Raji (cell line): Measurements from ENCODE around the gene SHISA9.

Source experiments
- POLR2A ChIP-seq: IDR thresholded peaks from 2 replicates; pipeline ENCODE4 v1.6.1; 2011; ENCODE audit warnings: low read depth, low read length, control low read depth; ENCODE audit not compliant: insufficient read depth

Gene SHISA9

DNA sequence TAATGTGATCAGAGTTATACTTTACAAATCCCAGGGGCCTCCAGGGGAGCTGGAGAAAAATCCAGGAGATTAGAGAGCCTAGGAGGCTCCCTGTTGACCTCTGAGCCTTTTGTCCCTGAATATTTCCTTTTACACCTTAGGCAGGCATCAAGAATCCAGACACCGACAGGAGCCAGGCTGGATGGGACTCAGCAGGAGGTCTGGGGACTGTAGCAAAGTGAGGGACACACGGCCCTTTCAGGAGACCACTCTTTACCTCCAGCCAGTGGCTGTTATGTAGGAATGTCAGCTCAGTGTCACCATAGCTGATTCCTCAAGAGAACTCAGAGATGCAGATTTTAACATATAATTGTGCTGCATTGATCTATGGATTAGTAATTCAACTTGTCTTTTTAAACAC lies 198.4 kb downstream of the SHISA9 start:
- no peak for TF ChIP-seq POLR2A

DNA sequence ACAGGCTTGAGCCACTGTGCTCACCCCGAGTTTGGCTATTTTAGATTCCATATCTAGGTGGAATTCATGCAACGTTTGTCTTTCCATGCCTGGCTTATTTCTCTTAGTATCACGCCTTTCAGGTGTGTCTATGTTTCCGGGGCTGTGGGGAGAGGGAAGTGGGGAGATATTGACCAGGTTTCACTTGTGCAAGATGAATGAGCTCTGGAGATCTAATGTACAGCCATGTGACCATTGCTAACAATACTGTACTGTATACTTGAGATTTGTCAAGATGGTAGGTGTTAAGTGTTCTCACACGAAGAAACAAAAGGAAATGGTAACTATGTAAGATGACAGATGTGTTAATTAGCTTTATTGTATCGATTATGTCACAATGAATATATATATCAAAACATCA lies 199.6 kb downstream of the SHISA9 start:
- no peak for TF ChIP-seq POLR2A

DNA sequence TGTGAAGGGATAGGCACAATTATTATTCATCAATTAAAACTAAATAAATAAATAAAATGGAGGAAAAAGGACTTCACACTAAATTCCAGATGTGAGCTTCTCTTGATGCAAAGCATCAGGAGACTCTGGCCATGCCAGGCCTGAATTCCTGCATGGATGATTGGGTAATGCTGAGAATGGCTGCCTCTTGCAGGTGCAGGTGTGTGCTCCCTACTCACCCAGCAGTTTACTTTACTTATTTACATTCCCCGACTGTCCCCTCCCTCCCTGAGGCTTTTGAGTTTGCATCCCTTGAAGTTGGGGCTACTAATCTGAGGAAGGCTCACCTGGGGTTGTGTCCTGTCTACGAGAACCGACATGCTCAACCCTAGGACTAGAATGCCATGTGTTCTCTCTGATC lies 200.4 kb downstream of the SHISA9 start:
- TF ChIP-seq POLR2A: no peak

DNA sequence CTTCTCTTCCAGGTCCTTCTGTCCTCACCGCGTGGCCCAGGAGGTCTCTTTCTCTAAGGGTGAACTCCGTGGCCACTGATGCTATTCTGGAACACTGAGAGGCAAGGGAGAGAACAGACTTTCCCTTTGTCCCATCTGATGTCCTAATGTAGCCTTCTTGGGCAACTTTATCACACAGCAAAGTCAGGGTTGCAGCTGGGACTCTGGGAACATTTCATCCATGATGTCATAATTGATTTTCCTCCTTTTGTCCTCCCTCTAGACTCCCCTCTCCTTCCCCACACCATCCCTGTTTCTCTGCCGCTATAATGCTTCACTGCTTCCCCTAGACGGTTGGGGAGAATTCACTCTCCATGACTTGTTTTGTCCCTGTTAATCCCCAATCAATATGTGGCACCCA lies 201.0 kb downstream of the SHISA9 start:
- TF ChIP-seq POLR2A: no peak

DNA sequence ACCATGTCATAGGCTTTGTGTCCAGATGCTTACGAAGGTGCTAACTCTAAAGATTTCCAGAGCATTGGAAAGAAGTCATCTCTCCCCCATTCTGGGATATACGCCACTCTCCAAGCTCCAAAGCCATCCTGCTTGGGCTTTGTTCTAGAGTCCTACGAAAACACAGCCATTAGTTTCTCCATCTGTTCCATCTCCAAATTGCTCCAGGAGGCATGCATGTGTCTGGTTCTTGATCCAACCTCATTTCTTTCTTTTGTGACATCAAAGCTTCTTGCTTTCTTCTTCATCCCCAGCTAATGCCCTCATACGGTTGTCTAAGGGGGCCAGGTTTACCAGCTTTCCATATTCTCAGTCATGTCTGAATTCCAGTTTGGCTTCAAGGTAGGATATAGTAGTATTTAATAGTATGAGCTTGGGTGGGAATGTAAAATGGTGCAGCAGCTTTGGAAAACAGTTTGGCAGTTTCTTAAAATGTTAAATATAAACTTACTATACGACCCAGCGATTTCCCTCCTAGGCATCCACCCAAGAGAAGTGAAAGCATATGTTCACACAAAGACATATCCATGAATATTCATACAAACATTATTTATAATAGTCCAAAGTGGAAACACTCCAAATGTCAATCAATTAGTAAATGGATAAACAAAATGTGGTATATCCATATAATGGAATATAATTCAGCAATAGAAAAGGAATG lies 202.6 kb downstream of the SHISA9 start:
- TF ChIP-seq POLR2A: no peak

DNA sequence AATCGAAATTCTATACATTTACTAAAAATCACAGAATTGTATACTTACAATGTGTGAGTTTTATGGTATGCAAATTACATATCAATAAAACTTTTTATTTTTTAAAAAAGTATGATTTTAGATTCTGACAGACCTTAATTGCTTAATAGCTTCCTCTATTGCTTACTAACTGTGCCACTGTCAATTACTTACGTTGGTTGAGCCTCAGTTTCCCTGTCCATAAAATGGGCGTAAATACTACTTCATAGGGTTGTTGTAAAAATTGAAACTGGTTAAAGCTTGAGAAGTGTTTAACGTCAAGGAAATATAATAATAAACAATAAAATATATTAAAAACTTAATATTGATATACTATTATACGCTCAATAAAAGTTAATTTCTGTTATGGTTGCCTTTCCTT lies 203.4 kb downstream of the SHISA9 start:
- no peak for TF ChIP-seq POLR2A

DNA sequence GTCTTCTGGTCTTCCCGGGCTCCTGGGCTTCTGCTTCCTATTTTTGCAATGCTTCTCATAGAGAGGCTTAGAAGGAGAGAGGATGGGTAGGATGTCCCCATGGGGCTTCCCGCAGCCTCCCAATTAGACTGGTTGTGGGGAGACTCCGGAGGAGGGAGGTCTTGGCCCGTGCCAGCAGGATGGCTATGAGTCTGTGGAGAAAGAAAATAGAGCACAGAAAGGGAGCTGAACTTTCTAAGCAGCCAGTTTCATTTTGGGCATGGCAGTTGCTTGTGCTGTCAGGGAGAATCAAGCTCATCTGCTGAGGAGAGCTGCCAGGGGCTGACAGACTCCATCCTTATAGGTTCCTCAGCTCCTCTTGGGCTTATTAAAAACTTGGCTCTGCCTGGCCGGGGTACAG lies 204.0 kb downstream of the SHISA9 start:
- no peak for TF ChIP-seq POLR2A

DNA sequence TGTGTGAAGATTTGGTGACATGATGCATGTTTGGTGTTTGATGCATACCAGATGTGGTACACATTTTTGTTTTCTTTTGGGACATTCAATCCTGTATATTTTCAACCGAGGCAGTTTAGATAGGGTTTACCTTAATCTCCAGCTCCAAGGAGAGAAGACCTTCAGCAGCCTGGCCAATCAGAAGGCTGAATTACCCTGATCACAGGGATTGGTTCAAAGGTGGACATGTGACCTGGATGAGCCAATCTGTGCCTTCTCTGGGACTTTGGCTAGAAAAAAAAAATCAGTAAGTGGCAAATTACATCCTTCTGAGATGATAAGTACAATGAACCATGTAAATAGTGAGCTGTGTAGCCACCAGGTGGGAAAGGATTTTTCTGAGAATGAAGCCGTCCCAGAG lies 205.1 kb downstream of the SHISA9 start:
- TF ChIP-seq POLR2A: no peak

DNA sequence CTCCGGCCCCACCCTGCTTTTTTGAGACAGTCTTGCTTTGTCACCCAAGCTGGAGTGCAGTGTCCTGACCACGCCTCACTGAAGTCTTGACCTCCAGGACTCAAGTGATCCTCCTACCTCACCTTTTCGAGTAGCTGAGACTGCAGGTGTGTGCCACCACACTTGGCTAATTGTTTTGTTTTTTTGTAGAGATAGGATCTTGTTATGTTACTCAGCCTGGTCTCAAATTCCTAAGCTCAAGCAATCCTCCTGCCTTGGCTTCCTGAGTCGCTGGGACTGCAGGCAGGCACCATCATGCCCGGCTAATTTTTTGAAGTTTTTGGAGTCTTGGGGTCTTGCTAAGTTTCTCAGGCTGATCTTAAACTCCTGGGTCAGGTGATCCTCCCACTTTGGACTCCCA lies 206.7 kb downstream of the SHISA9 start:
- no peak for TF ChIP-seq POLR2A

DNA sequence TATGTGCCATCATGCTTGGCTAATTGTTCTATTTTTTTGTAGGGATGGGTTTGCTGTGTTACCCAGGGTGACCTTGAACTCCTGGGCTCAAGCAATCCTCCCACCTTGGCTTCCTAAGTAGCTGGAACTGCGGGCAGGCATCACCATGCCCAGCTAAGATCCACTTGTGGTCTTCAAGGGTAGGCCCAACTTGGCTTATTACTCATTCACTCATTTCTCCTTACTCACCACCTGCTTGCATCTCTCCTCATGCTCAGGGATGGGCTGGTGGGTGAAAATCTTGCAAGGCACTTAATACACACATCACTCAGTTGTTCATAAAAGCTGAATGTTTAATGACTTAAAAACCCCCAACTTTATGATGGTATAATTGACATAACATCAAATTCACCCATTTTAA lies 207.8 kb downstream of the SHISA9 start:
- TF ChIP-seq POLR2A: no peak

DNA sequence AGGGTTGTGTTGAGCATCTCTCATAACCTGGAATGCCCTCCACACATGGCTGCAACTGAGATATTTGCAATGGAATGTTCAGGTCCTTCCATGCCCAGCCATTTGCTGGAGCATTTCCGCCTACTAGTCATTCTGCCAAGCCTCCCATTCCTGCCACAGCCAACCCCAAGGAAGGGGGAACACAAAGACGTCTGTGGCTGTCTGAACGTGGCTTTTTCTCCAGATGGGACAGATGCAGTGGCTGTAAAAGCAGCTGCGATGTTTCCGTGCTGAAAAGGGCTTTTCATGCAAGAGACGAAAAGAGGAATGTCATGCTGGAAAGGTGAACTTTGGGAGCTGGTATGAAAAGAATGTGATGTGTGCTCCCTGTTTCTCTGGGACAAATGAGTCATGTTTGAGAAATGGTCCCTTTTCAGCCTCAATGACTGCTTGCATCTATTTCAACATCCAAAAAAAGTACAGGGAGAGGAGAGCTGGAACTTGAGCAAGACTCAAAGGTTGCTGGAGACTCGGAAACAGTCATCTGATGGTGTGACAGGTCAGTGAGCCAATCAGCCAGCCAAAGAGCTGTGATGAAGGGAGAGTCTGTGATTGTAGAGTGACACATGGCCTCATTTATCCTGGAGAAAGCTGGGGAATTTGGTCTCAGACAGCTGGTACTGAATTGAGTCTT lies 208.9 kb downstream of the SHISA9 start:
- TF ChIP-seq POLR2A: no peak

DNA sequence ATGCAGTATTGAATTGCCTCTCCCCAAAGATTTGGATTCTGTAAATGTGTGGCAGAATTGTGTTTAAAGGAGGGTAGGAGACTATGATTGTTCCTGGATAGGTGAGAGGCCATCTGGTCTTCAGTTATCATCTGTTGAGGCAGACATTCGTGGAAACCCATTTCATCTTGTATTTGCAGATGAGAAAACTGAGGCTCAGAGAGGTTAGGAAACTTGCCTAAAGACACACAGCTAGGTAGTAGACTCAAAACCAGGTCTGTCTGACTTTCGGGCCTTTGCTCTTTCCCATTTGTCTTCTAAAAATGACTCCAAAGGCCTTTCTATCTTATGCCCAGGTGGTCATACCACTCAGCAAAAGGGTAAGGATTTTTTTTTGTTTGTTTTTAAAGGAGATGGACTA lies 210.3 kb downstream of the SHISA9 start:
- TF ChIP-seq POLR2A: no peak

DNA sequence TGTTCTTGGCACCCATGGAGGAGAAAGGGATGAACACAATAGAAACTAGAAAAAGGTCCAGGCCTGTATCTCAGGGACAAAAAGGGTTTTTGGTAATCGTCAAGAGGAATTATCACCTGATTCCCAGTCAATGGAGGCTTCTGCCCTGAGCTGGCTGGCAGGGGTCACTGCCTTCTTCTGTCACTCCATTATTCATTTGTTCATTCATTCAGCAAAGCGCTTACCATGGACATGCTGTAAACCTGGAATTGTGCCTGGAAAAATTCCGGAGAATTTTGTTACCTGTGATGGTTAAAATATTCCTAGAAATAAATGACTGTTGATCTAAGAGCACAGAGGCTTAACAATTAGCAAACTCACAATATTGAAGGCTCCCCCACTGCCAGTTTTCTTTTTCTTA lies 212.3 kb downstream of the SHISA9 start:
- no peak for TF ChIP-seq POLR2A

DNA sequence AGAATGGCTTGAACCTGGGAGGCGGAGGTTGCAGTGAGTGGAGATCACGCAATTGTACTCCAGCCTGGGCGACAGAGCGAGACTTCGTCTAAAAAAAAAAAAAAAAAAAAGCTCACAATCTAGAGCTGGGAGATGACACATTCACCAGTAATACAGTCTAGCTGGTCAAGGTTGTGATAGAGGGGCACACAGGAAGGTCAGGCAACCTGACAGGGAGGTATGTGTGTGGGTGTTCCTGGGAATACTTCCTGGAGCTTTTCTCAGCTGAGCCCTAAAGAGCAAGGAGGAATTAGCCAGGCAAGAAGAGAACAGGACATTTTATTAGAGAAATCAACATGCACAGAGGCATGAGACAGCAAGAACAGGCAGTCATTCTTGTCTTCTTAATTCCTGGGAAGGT lies 216.7 kb downstream of the SHISA9 start:
- no peak for TF ChIP-seq POLR2A

DNA sequence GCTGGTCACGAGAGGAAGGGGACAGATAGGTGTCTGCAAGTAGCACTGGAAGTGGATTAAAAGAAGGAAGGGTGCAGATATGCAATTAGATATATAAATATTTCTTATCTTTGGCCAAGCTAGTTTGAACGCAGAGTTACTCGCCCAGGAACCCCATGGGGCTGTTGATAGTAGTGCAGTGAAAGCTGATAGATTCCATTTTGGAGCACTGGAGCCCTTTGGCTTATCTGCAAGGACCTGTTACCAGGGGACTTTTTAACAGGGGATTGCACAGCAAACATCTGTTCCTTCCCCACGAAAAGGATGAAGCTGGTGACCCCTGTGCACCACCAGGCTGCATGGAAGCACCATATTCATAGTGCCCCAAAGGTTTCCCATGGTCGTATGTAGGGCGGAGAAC lies 218.7 kb downstream of the SHISA9 start:
- TF ChIP-seq POLR2A: no peak

DNA sequence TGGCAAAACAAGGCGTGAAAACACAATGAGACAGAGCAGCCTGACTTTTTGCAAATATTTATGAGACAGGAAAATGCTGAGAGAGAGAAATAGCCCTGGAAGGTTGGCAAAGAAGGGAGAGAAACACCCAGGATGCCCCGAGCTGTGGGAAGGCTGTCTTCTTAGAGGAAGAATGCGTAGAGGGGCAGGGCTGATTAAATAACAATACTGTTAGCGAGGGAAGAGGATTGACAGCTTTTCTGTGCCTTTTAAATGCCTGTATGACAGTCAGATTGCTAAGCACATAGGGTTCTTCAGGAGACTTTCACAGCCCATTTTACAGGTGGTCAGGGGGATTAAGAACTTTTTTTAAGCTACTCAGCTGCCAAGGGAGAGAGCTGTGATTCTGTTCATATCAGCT lies 219.2 kb downstream of the SHISA9 start:
- TF ChIP-seq POLR2A: no peak

DNA sequence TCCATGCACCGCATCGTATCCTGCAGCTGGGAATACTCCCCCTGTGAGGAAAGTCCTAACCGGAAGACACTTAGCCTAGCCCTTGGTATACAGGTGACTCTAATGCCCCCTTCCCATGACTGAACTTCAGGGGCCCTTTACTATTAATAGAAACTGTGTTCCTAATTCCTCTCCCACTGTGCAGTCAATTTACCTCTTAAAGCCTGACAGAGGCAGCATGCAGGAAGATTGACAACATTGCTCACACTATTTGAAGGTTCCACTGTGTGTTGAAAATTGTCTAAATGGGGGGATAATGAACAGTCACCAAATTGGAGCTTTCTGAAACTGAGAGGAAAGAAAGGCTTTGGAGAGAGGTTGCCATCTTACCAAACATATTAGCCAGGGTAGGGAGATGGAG lies 222.6 kb downstream of the SHISA9 start:
- TF ChIP-seq POLR2A: no peak
